Fibroblast of skin of left quadriceps (primary cell): ENCODE measurements around the gene CLINT1.

Experiments used
- DNase-seq, 2 experiments: peaks; one replicate each; pipeline ENCODE4 v3.0.0-alpha.2; 2013; ENCODE audit warnings: low read depth in 2 of 2

Gene CLINT1

GRCh38 chr5:157820593-157821252 is 38.2 kb downstream of the CLINT1 start:
- DNase-seq = peak in 1 of 2 experiments; percentile 22

- DNase-seq = no peak
These were observed 39.3 kb downstream of the CLINT1 start for GRCh38 chr5:157819502-157820115.

GRCh38 chr5:157818368-157818767 is 40.6 kb downstream of the CLINT1 start:
- no peak for DNase-seq

GRCh38 chr5:157817928-157818327 is 41.0 kb downstream of the CLINT1 start:
- no peak for DNase-seq

- no peak for DNase-seq
These were observed 41.6 kb downstream of the CLINT1 start for GRCh38 chr5:157817387-157817702.

- DNase-seq = no peak
These were observed 42.1 kb downstream of the CLINT1 start for GRCh38 chr5:157816682-157817386.

GRCh38 chr5:157812086-157812485 is 46.9 kb downstream of the CLINT1 start:
- DNase-seq = no peak

- no peak for DNase-seq
These were observed 50.9 kb downstream of the CLINT1 start for GRCh38 chr5:157808043-157808442.

- DNase-seq = no peak
These were observed 56.2 kb downstream of the CLINT1 start for GRCh38 chr5:157802736-157803135.

- DNase-seq = no peak
These were observed 58.8 kb downstream of the CLINT1 start for GRCh38 chr5:157800137-157800536.

GRCh38 chr5:157799578-157799977 is 59.4 kb downstream of the CLINT1 start:
- no peak for DNase-seq

- no peak for DNase-seq
These were observed 65.6 kb downstream of the CLINT1 start for GRCh38 chr5:157793301-157793700.

GRCh38 chr5:157785801-157786200 is 73.1 kb downstream of the CLINT1 start:
- no peak for DNase-seq

- DNase-seq = no peak
These were observed 79.7 kb downstream of the CLINT1 start for GRCh38 chr5:157779221-157779620.

GRCh38 chr5:157778121-157778805 is 80.7 kb downstream of the CLINT1 start:
- peak; percentile 53 to 56 for DNase-seq

GRCh38 chr5:157772127-157772526 is 86.8 kb downstream of the CLINT1 start:
- no peak for DNase-seq

GRCh38 chr5:157770665-157771064 is 88.3 kb downstream of the CLINT1 start:
- DNase-seq = no peak

- DNase-seq = no peak
These were observed 91.3 kb downstream of the CLINT1 start for GRCh38 chr5:157767689-157768088.

- no peak for DNase-seq
These were observed 92.0 kb downstream of the CLINT1 start for GRCh38 chr5:157766902-157767301.

GRCh38 chr5:157766442-157766841 is 92.5 kb downstream of the CLINT1 start:
- DNase-seq = no peak

GRCh38 chr5:157764531-157764930 is 94.4 kb downstream of the CLINT1 start:
- no peak for DNase-seq
